IPS-18c (cell line): ENCODE data around the gene SNAPC2.

Experiments used
- H3K4me3 ChIP-seq: 2 replicates; pipeline ENCODE4 v1.7.0; 2013; ENCODE audit warnings: low read depth, mild to moderate bottlenecking, low read length, moderate library complexity; ENCODE audit not compliant: insufficient read depth
- H3K9me3 ChIP-seq: one replicate; pipeline ENCODE4 v1.6.1; 2013; ENCODE audit warnings: mild to moderate bottlenecking, low read length, moderate library complexity; ENCODE audit not compliant: control insufficient read depth, insufficient read depth

Gene SNAPC2

DNA sequence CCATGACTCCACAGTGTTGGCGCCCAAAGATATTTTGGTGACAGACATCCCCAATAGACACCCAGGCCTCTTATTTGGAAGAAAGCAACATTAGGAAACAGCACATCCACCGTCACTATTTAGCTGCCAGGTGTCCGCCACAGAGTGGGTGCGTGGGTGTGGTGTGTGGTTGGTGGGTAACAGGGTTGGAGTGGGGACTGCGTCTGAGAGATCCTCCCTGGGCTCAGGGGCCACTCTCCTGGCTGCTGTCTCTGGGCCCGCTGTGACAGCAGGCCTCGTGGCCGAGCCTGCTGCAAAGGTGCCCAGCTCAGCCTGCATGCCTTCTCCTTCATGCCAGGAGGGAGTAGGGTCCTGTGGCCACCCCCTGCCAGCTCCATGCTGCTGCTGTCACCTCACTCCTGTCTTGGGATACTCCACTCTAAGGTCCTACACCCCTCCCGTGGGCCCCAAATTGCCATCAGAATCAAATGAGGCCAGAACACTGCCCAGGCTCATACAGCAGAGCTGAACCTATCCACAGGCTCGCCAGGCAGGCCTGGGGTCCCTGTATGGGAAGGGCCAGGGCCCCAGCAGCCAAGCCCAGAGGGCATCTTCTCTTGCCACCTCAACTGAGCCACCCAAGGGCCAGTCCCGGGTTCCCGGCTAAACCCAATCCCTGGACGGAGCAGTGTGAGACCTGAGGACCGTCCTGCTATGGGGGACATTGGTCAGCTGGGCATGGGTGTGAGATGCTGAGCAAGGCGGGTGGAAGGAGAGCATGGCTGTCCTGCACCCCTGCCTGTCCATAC is 48.1 kb downstream of the SNAPC2 start:
- no peak overlapping the region for H3K4me3 ChIP-seq

GRCh38 chr19:7968796-7969554 is 48.8 kb downstream of the SNAPC2 start:
- H3K4me3 ChIP-seq: no peak overlapping the region
- no peaks in the 10 kb centered on the region for H3K9me3 ChIP-seq

More for the DNA sequence above, 48.1 kb downstream of the SNAPC2 start:
- no peaks in the 10 kb centered on the region for H3K9me3 ChIP-seq

DNA sequence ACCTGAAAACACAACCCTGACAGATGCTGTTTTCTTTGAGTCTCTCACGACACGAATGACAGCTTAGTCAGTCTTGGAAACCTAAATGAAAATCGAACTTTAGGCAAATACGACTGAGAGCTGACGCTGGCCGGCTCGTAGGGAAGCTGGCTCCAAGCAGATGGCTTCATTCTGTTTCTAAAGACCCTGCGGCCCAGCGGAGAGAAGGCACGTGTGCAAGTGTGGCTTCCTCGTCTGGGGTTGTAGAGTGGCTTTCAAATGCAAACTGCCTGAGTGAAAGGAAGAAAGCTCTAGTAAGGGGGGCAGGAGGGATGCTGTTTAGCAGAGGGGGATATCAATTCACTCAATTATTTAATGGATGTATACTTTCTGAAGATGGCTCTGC is 49.4 kb downstream of the SNAPC2 start:
- Histone ChIP-seq H3K4me3 (no peak overlapping the region), H3K9me3 (no peaks in the 10 kb centered on the region)

- Histone ChIP-seq H3K4me3 (no peak overlapping the region), H3K9me3 (no peaks in the 10 kb centered on the region)
Measured at GRCh38 chr19:7970716-7971448, 50.7 kb downstream of the SNAPC2 start.

DNA sequence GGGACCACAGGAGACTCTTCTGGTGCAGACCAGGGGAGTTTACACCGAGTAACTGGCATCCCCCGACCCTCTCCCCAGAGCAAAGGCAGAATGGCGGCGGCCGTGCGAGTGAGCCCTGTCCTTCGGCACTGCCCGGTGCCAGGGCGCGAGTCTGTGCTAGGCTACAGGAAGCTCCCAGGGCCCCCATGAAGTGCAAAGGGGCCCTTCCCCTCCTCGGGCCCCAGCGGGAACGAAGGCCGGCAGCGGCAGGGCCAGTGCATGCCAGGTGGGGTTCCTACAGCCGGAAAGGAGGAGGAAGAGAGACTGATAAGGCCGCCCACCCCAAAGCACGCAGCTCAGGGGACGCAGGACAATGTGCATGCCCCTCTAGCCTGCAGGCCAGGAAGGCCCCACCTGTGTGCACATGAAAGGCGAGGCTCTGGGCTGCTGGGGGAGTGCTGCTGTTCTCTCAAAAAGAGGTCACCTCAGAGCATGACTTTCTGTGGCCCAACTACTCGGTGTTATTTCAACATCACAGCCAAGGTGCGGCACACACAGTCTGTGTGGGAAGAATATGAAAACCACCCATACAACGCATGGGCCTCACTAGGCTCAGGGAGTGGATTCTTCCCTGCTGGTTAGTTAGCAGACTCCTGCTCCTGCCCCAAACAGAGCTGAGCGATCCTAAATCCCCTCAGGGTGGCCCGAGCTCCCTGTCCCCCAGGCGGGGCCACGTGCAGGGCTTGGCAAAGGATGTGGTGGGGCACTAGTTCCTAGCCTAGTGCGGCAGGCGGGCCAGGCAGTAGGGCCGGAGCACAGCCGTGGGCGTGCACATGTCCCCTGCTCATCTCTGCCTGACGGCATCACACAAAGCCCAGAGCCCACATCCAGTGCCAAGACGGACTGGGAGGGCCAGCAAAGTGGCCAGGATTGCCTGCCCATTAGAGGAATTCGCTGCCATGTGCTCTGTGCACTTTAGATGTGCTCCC is 51.7 kb downstream of the SNAPC2 start:
- Histone ChIP-seq H3K4me3 (no peak overlapping the region), H3K9me3 (no peaks in the 10 kb centered on the region)
